Measurements from ENCODE around the gene MRPL3. TPM values are rescaled to one million over a fixed set of nuclear protein-coding genes. Genes with fewer than 3 reads are reported as not detected.

MRPL3 gene
- total RNA-seq, result 100 to 1,000 TPM; 105 to 127 TPM

GRCh38 chr3:131502530-131503319 is at the start of gene MRPL3:
MRPL3 (minus strand) TSS chr3:131502971; CDS start chr3:131502821, 150 bp downstream.
- ATAC-seq (peak; percentile 93 to 95), DNase-seq (ENCODE audit: low spot score in 2 of 2) (peak; percentile 78 to 88)
- Mint-ChIP-seq H3K27ac (peak within 1 kb of the TSS; percentile 94 to 97), H3K9me3 (peaks cover 0 to 6% of the 10 kb centered on the region in 2 donors), H3K36me3 (peaks cover 24 to 27% of the 10 kb centered on the region in 2 donors)

GRCh38 chr3:131551761-131552160 is 49.0 kb upstream of the MRPL3 start:
- DNase-seq (ENCODE audit: low spot score in 2 of 2) (no peak), ATAC-seq (no peak)
- Mint-ChIP-seq H3K36me3 (no peaks in the 10 kb centered on the region), H3K27ac (no peak overlapping the region), H3K9me3 (no peaks in the 10 kb centered on the region)

- no peak overlapping the region for H3K27ac Mint-ChIP-seq
- H3K36me3 Mint-ChIP-seq, result no peaks in the 10 kb centered on the region
- no peaks in the 10 kb centered on the region for H3K9me3 Mint-ChIP-seq
- DNase-seq (ENCODE audit: low spot score in 2 of 2) (no peak), ATAC-seq (no peak)
Observed at GRCh38 chr3:131550562-131551465, 48.0 kb upstream of the MRPL3 start.

GRCh38 chr3:131549340-131549739 is 46.6 kb upstream of the MRPL3 start:
- no peak for ATAC-seq
- Mint-ChIP-seq H3K9me3 (no peaks in the 10 kb centered on the region), H3K27ac (no peak overlapping the region), H3K36me3 (no peaks in the 10 kb centered on the region)
- DNase-seq (ENCODE audit: low spot score in 2 of 2), result no peak

- Mint-ChIP-seq H3K36me3 (no peaks in the 10 kb centered on the region), H3K9me3 (no peaks in the 10 kb centered on the region)
Observed at GRCh38 chr3:131547585-131547984, 44.8 kb upstream of the MRPL3 start.

GRCh38 chr3:131546441-131546840 is 43.7 kb upstream of the MRPL3 start:
- no peak for ATAC-seq
- no peak for DNase-seq (ENCODE audit: low spot score in 2 of 2)
- H3K27ac Mint-ChIP-seq, result no peak overlapping the region
- H3K36me3 Mint-ChIP-seq, result no peaks in the 10 kb centered on the region
- H3K9me3 Mint-ChIP-seq, result no peaks in the 10 kb centered on the region

More at GRCh38 chr3:131547585-131547984, 44.8 kb upstream of the MRPL3 start:
- H3K27ac Mint-ChIP-seq, result no peak overlapping the region
- no peak for ATAC-seq
- no peak for DNase-seq (ENCODE audit: low spot score in 2 of 2)

GRCh38 chr3:131544557-131544956 is 41.8 kb upstream of the MRPL3 start:
- Mint-ChIP-seq H3K27ac (no peak overlapping the region), H3K9me3 (no peaks in the 10 kb centered on the region), H3K36me3 (no peaks in the 10 kb centered on the region)
- ATAC-seq (no peak), DNase-seq (ENCODE audit: low spot score in 2 of 2) (no peak)

- Mint-ChIP-seq H3K36me3 (no peaks in the 10 kb centered on the region), H3K9me3 (no peaks in the 10 kb centered on the region), H3K27ac (no peak overlapping the region)
- ATAC-seq (no peak), DNase-seq (ENCODE audit: low spot score in 2 of 2) (no peak)
Observed at GRCh38 chr3:131543714-131544113, 40.9 kb upstream of the MRPL3 start.

GRCh38 chr3:131541288-131541687 is 38.5 kb upstream of the MRPL3 start:
- no peak overlapping the region for H3K27ac Mint-ChIP-seq
- H3K36me3 Mint-ChIP-seq, result no peaks in the 10 kb centered on the region
- no peaks in the 10 kb centered on the region for H3K9me3 Mint-ChIP-seq
- DNase-seq (ENCODE audit: low spot score in 2 of 2) (no peak), ATAC-seq (no peak)

GRCh38 chr3:131540821-131541220 is 38.0 kb upstream of the MRPL3 start:
- ATAC-seq (no peak), DNase-seq (ENCODE audit: low spot score in 2 of 2) (no peak)
- Mint-ChIP-seq H3K27ac (no peak overlapping the region), H3K9me3 (no peaks in the 10 kb centered on the region), H3K36me3 (no peaks in the 10 kb centered on the region)

- Mint-ChIP-seq H3K36me3 (no peaks in the 10 kb centered on the region), H3K9me3 (no peaks in the 10 kb centered on the region), H3K27ac (no peak overlapping the region)
- ATAC-seq (no peak), DNase-seq (ENCODE audit: low spot score in 2 of 2) (no peak)
Observed at GRCh38 chr3:131540143-131540542, 37.4 kb upstream of the MRPL3 start.

- DNase-seq (ENCODE audit: low spot score in 2 of 2) (no peak), ATAC-seq (no peak)
- Mint-ChIP-seq H3K9me3 (no peaks in the 10 kb centered on the region), H3K36me3 (no peaks in the 10 kb centered on the region), H3K27ac (no peak overlapping the region)
Observed at GRCh38 chr3:131538968-131539367, 36.2 kb upstream of the MRPL3 start.

- ATAC-seq, result no peak
- Mint-ChIP-seq H3K27ac (no peak overlapping the region), H3K9me3 (no peaks in the 10 kb centered on the region)
Observed at GRCh38 chr3:131537531-131537930, 34.8 kb upstream of the MRPL3 start.

GRCh38 chr3:131535596-131535995 is 32.8 kb upstream of the MRPL3 start:
- no peak overlapping the region for H3K27ac Mint-ChIP-seq
- no peaks in the 10 kb centered on the region for H3K36me3 Mint-ChIP-seq
- DNase-seq (ENCODE audit: low spot score in 2 of 2) (no peak), ATAC-seq (no peak)
- no peaks in the 10 kb centered on the region for H3K9me3 Mint-ChIP-seq

More at GRCh38 chr3:131537531-131537930, 34.8 kb upstream of the MRPL3 start:
- no peaks in the 10 kb centered on the region for H3K36me3 Mint-ChIP-seq
- DNase-seq (ENCODE audit: low spot score in 2 of 2), result no peak

GRCh38 chr3:131535131-131535530 is 32.4 kb upstream of the MRPL3 start:
- Mint-ChIP-seq H3K27ac (no peak overlapping the region), H3K36me3 (no peaks in the 10 kb centered on the region), H3K9me3 (no peaks in the 10 kb centered on the region)
- DNase-seq (ENCODE audit: low spot score in 2 of 2) (no peak), ATAC-seq (no peak)

- DNase-seq (ENCODE audit: low spot score in 2 of 2) (no peak), ATAC-seq (no peak)
- Mint-ChIP-seq H3K9me3 (no peaks in the 10 kb centered on the region), H3K36me3 (no peaks in the 10 kb centered on the region), H3K27ac (no peak overlapping the region)
Observed at GRCh38 chr3:131532645-131533044, 29.9 kb upstream of the MRPL3 start.

- Mint-ChIP-seq H3K36me3 (no peaks in the 10 kb centered on the region), H3K27ac (no peak overlapping the region), H3K9me3 (no peaks in the 10 kb centered on the region)
- ATAC-seq, result no peak
- DNase-seq (ENCODE audit: low spot score in 2 of 2), result no peak
Observed at GRCh38 chr3:131530843-131531242, 28.1 kb upstream of the MRPL3 start.

Measured in activated naive CD4-positive, alpha-beta T cell treated with anti-CD3 and anti-CD28 coated beads, Interleukin-2, amount 50 U/mL, for 72 hours (primary cell).